ENCODE measurements around the gene MYRFL. TPM values are rescaled to one million over a fixed set of nuclear protein-coding genes. Genes with fewer than 3 reads are reported as not detected.

The MYRFL gene
- total and polyA plus RNA-seq, 2 of the 8 experiments (the other 6 are each of a cell fraction or from before 2014, with no cell fraction given) = 1.1 to 2.0 TPM

- no peak overlapping the region for H3K23ac ChIP-seq (ENCODE audit: insufficient read length)
- no peak overlapping the region for H2BK5ac ChIP-seq (ENCODE audit: low read depth, low read length)
- H2BK20ac ChIP-seq (ENCODE audit: low read length) = no peak overlapping the region
- no peak overlapping the region for H2BK15ac ChIP-seq (ENCODE audit: low read length)
- no peak overlapping the region for H3K4me2 ChIP-seq (ENCODE audit: insufficient read depth in 1 of 2, low read depth in 2 of 2, low read length in 2 of 2)
- no peak overlapping the region for H2AFZ ChIP-seq (ENCODE audit: low read length)
- no peak for FAIRE-seq
- no peak overlapping the region for H4K5ac ChIP-seq (ENCODE audit: insufficient read length, low read depth, low read length)
- H4K91ac ChIP-seq (replicated peaks; ENCODE audit: insufficient read length, low read length) = no peak overlapping the region
- H2BK12ac ChIP-seq (ENCODE audit: low read depth, low read length) = no peak overlapping the region
- TF ChIP-seq PHF8 (conservative IDR thresholded peaks at IDR 0.05; ENCODE audit: low read depth, low read length) (no peak), CEBPB (IDR thresholded peaks at IDR 0.05; ENCODE audit: low read depth, low read length) (no peak), RXRA (IDR thresholded peaks at IDR 0.05; ENCODE audit: insufficient read depth, low read depth, low read length) (no peak), E2F6 (IDR thresholded peaks at IDR 0.05) (no peak), RNF2 (IDR thresholded peaks at IDR 0.05; ENCODE audit: borderline replicate concordance, low read depth, low read length, missing control alignments, poor library complexity, severe bottlenecking) (no peak), CHD1 (IDR thresholded peaks at IDR 0.05; ENCODE audit: low read depth, low read length) (no peak), JUND (IDR thresholded peaks at IDR 0.05; ENCODE audit: low read length) (no peak), SRF (IDR thresholded peaks at IDR 0.05; ENCODE audit: low read depth, low read length) (no peak), CTCF (IDR thresholded peaks at IDR 0.05; ENCODE audit: control extremely low read depth in 1 of 3, insufficient read depth in 1 of 3, low read depth in 1 of 3, low read length in 3 of 3) (no peak)
- ChIA-PET CTCF (ENCODE audit: partially characterized antibody) (interaction anchor here (0.7 to 1.4 kb wide), 2 partner anchors 26 to 165 kb away, joined by 3 to 4 read pairs; no protein-coding TSS in a partner anchor), POLR2A (ENCODE audit: partially characterized antibody) (interaction anchor here (1.3 kb wide), 1 partner anchor 14 kb away, joined by 5 read pairs; no protein-coding TSS in a partner anchor)
- H3K79me2 ChIP-seq (ENCODE audit: control insufficient read depth in 1 of 2, insufficient read depth in 2 of 2, low read length in 2 of 2) = no peaks in the 10 kb centered on the region
- H3K9me3 ChIP-seq (ENCODE audit: insufficient read depth in 2 of 2, low read depth in 1 of 2, low read length in 1 of 2) = no peaks in the 10 kb centered on the region
- no peaks in the 10 kb centered on the region for H3K4me1 ChIP-seq (replicated peaks in 1 of 4; ENCODE audit: control insufficient read depth in 3 of 4, insufficient read depth in 4 of 4, low read length in 3 of 4)
- H3K79me1 ChIP-seq (ENCODE audit: low read depth, low read length) = no peaks in the 10 kb centered on the region
- H3K4me3 ChIP-seq (ENCODE audit: extremely low read depth in 1 of 4, insufficient read depth in 2 of 4, low read depth in 3 of 4, low read length in 4 of 4) = no peak overlapping the region
- no peak overlapping the region for H4K8ac ChIP-seq (ENCODE audit: extremely low read depth, insufficient read depth, low read length)
- no peak for DNase-seq (ENCODE audit: low read depth in 1 of 2, low spot score in 2 of 2)
- H3K23me2 ChIP-seq (ENCODE audit: low read depth, low read length) = no peaks in the 10 kb centered on the region
- H2AK5ac ChIP-seq (ENCODE audit: low read depth, low read length) = no peak overlapping the region
- no peaks in the 10 kb centered on the region for H3K36me3 ChIP-seq (ENCODE audit: control insufficient read depth in 2 of 4, insufficient read depth in 4 of 4, low read length in 3 of 4)
- H3K27me3 ChIP-seq (replicated peaks in 1 of 4; ENCODE audit: control insufficient read depth in 3 of 4, extremely low read depth in 1 of 4, insufficient read depth in 3 of 4, low read length in 3 of 4) = no peaks in the 10 kb centered on the region
- no peak overlapping the region for H3K56ac ChIP-seq (replicated peaks; ENCODE audit: insufficient read length, low read depth, low read length)
- no peaks in the 10 kb centered on the region for H4K20me1 ChIP-seq (replicated peaks in 1 of 2; ENCODE audit: control insufficient read depth in 1 of 2, insufficient read depth in 2 of 2, low read length in 2 of 2)
- H3K27ac ChIP-seq (ENCODE audit: low read depth, low read length) = no peak overlapping the region
- H3K9ac ChIP-seq (replicated peaks in 1 of 4; ENCODE audit: extremely low read depth in 1 of 4, low read depth in 3 of 4, low read length in 3 of 4) = no peak overlapping the region; a peak in 1 of 7 replicates
- no peak overlapping the region for H3K18ac ChIP-seq (ENCODE audit: extremely low read depth, low read length)
- H3K14ac ChIP-seq (ENCODE audit: insufficient read length) = no peak overlapping the region
- H3K4ac ChIP-seq (replicated peaks; ENCODE audit: insufficient read length, low read depth, low read length) = no peak overlapping the region
- no peak overlapping the region for H2BK120ac ChIP-seq (replicated peaks; ENCODE audit: low read depth, low read length)
- 83% methylated on average over 4 of the region's 4 CpGs; no CpG with 5 or more reads in 1 of the 2 experiments for WGBS, 2 experiments (ENCODE audit: extremely low coverage in 1 of 2, insufficient coverage in 1 of 2, insufficient read length in 1 of 2, insufficient replicate concordance in 2 of 2, low coverage in 1 of 2, low lambda C conversion rate in 2 of 2, missing lambda C conversion rate in 1 of 2)
These were observed 81.6 kb downstream of the MYRFL start for GRCh38 chr12:69906411-69907216.
